HG03575 (cell line): Measurements from ENCODE around the gene TMEM117.

Experiments used
- ATAC-seq: cut with Tn5 transposase; IDR thresholded peaks from one replicate; pipeline ENCODE4 v1.9.1; 2021; ENCODE audit not compliant: unreplicated experiment, insufficient number of reproducible peaks, low FRiP score; ENCODE audit errors: extremely low read depth

The TMEM117 gene

DNA sequence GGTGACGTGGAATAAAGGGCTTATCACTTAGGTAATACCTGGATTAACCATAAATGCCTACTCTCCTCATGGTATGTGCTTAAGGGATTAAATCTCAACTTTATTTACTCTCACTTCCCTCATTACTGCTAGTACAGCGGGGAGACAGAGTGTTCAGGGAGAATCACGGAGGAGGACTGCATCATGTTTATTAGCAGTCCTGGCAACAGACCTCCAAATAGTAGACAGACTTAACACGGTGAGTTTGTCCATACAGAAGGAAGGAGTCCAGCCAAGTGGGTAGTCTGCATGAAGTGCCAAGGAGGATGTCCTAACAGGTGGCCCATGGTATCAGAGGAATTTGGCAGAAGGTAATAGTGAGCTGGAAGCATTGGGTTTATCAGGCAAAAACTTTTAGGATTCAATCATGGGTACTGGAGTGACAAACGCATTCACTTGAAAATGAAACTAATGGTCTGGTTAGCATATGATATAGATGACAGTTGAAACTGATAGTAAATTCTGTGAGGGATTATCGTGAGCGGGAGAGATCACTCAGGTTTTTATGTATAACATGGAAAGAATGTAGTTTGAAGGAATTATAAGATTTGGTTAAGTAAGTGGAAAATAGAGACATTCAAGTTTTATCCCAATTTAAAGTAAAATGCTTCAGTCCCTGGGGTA lies 471.8 kb downstream of the TMEM117 start:
- peak; percentile 71 for ATAC-seq

DNA sequence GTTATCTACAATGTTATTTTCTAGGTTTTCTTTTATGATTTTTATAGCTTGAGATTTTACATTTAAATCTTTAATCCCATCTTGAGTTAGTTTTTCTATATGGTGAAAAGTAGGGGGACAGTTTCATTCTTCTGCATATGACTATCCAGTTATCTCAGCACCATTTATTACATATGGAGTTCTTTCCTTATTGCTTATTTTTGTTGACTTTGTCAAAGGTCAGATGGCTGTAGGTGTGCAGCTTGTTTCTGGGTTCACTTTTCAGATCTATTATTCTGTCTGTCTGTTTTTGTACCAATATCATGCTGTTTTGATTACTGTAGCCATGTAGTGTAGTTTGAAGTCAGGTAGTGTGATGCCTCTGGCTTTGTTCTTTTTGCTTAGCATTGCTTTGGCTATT lies 477.3 kb downstream of the TMEM117 start:
- no peak for ATAC-seq

DNA sequence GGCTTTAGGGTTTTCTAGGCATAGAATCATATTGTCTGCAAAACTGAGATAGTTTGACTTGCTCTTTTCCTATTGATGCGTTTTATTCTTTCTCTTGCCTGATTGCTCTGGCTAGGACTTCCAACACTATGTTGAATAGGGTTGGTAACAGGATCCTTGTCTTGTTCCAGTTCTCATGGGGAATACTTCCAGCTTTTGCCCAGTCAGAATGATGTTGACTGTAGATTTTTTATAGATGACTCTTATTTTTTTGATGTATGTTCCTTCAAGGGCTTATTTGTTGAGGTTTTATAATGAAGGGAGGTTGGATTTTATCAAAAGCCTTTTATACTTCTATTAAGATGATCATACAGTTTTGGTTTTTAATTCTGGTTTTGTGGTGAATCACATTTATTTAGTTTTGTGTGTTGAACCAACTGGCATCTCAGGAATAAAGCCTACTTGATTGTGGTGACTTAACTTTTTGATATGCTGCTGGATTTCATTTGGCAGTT lies 478.2 kb downstream of the TMEM117 start:
- no peak for ATAC-seq

GRCh38 chr12:44317651-44318126 lies 481.8 kb downstream of the TMEM117 start:
- ATAC-seq = no peak

DNA sequence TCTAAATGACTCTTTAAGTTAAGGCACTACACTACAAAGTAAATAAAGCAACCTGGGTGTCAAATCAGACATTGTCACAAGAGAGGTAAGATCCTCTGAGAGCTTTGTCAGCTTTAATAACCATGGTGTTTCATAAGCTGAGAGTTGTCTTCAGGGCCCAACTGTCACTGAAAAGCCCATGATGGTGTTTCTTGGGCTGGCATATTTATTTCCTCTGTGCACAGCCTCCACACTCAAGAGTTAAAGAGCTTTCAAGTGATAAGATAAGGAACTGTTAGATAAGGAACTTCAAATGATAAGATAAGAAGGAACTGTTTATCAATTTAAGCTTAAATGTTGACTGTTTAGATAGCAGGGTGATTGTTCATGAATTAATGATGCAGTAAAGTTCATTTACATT lies 495.4 kb downstream of the TMEM117 start:
- ATAC-seq = no peak

- no peak for ATAC-seq
Measured at GRCh38 chr12:44334347-44334746, 498.5 kb downstream of the TMEM117 start.

GRCh38 chr12:44335030-44335429 lies 499.1 kb downstream of the TMEM117 start:
- ATAC-seq = no peak

- no peak for ATAC-seq
Measured at GRCh38 chr12:44336577-44336976, 500.7 kb downstream of the TMEM117 start.

DNA sequence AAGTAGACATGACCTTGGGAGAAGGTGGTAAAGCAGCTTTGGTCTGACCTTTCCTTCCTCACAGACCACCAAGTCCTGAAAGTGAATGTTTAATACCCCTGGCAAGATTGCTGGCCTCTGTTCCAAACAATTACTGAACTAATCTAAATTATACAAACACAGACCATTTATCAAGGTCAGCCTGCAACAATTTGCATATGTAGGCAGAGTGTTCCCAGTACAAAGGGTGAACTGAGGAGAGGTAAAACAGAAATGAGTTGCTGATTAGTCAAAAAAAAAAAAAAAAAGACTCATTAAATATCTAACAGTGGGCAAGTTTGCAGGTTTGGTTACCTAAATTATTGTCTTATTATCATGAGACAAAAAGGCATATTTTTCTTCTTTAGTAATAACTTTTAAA lies 506.5 kb downstream of the TMEM117 start:
- ATAC-seq = no peak

DNA sequence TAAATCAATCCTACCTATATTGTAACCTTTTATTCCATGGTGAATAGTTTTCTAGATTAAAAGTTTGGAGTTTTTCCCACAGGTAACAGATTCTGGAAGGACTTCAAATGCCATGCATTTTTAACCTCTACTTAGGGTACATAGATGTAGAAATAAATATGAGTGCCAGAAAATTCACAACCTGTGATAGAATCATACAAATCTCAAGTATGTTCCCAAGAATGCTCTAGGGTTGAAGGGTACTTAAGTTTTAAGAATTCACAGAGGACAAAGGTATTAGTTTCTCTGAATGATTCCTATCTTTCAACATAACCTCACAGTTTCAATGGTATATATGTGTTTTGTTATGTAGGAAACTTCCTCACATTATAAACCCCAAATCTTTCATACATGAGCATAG lies 511.3 kb downstream of the TMEM117 start:
- no peak for ATAC-seq

GRCh38 chr12:44357494-44357893 lies 521.6 kb downstream of the TMEM117 start:
- ATAC-seq = no peak

DNA sequence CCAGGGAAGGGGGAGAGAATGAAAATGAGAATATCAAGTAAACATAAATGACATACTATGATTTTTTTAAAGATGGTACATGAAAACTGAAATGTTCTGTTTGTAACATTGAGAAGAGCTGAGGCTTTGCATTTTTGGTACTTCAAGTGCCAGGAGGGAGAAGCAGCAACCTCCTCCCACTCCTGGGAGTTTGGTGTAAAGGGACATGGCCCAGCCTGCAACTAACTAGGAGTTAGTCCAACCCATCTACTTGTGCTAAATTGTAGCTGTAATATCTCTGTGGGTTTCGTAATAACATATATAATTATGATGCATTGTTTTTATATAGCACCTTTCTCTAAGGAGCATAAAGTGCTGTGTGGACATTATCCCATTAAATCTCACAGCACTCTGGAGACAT lies 522.8 kb downstream of the TMEM117 start:
- ATAC-seq = no peak

- ATAC-seq = no peak
Measured at GRCh38 chr12:44362947-44363346, 527.1 kb downstream of the TMEM117 start.

- no peak for ATAC-seq
Measured at GRCh38 chr12:44367136-44367535, 531.3 kb downstream of the TMEM117 start.

GRCh38 chr12:44367916-44368315 lies 532.0 kb downstream of the TMEM117 start:
- no peak for ATAC-seq

- no peak for ATAC-seq
Measured at GRCh38 chr12:44369998-44370397, 534.1 kb downstream of the TMEM117 start.

- ATAC-seq = no peak
Measured at GRCh38 chr12:44370982-44371381, 535.1 kb downstream of the TMEM117 start.

DNA sequence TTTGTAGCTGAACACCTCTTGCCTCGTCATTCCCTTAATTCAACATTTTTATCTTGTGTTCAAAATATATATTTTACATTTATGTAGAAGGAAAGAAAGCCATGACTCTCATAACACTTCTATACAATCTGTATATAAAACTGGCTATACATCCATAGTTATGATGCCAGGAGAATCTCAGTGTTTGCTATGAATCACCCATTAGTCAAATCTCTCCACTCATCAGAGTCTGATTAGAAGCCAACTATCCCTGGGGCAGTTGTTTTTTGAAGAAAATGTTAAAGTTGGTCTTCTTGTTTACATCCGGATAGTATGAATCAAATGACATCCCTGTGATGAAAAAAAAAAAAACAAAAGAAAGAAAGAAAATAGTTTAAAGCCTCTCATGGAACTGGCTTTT lies 536.4 kb downstream of the TMEM117 start:
- ATAC-seq = no peak

DNA sequence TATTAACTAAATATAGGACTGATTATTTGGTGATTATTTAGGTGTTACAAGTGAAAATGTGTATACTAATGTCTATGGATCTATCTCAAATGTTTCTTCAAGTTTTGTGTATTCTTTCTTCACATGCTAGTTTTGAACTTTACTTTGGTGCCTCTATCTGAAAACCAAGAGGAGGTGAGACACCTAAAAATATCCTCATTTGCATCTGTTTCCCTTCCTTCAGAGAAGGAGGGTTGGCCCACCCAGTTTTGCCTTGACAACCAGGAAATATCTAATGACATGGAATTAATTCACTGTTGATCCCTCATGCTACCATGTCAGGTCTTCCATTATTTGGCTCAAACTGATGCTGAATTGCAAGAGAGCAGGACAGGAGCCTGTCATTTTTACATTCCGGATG lies 539.8 kb downstream of the TMEM117 start:
- no peak for ATAC-seq

- ATAC-seq = no peak
Measured at GRCh38 chr12:44377443-44378187, 541.7 kb downstream of the TMEM117 start.
